IMR-90 (cell line): ENCODE data around the gene RUNX1.

ENCODE experiments used
- BHLHE40 ChIP-seq: fragments of 150-350 bp; IDR thresholded peaks from 2 replicates; pipeline ENCODE4 v1.6.1; 2016; ENCODE audit warnings: mild to moderate bottlenecking, low read depth, low read length
- CHD1 ChIP-seq: IDR thresholded peaks from 2 replicates; pipeline ENCODE4 v1.6.1; 2012; ENCODE audit warnings: low read depth, low read length, improper control_type of control experiment
- CTCF ChIP-seq: conservative IDR thresholded peaks from 2 replicates; pipeline ENCODE4 v1.5.1; 2012; ENCODE audit warnings: mild to moderate bottlenecking, low read depth, low read length, improper control_type of control experiment
- ELK1 ChIP-seq: fragments of 150-350 bp; IDR thresholded peaks from 2 replicates; pipeline ENCODE4 v1.6.1; 2016; ENCODE audit warnings: low read depth, mild to moderate bottlenecking, low read length, moderate library complexity, borderline replicate concordance
- FOS ChIP-seq: fragments of 150-350 bp; IDR thresholded peaks from 2 replicates; pipeline ENCODE4 v1.6.1; 2016; ENCODE audit warnings: low read depth, low read length
- MAFK ChIP-seq: IDR thresholded peaks from 2 replicates; pipeline ENCODE4 v1.6.1; 2012; ENCODE audit warnings: low read depth, low read length, improper control_type of control experiment
- MXI1 ChIP-seq: IDR thresholded peaks from 2 replicates; pipeline ENCODE4 v1.6.1; 2012; ENCODE audit warnings: low read depth, mild to moderate bottlenecking, low read length, moderate library complexity, borderline replicate concordance
- POLR2A ChIP-seq: IDR thresholded peaks from 2 replicates; pipeline ENCODE4 v1.6.1; 2012; ENCODE audit warnings: mild to moderate bottlenecking, low read depth, low read length
- RAD21 ChIP-seq: IDR thresholded peaks from 2 replicates; pipeline ENCODE4 v1.6.1; 2012; ENCODE audit warnings: low read length, improper control_type of control experiment
- RCOR1 ChIP-seq: IDR thresholded peaks from 2 replicates; pipeline ENCODE4 v1.6.1; 2012; ENCODE audit warnings: mild to moderate bottlenecking, low read length, improper control_type of control experiment; ENCODE audit not compliant: insufficient replicate concordance
- RFX5 ChIP-seq: IDR thresholded peaks from 2 replicates; pipeline ENCODE4 v1.8.0; 2012; ENCODE audit warnings: low read depth, mild to moderate bottlenecking, low read length, moderate library complexity
- SMC3 ChIP-seq: fragments of 150-350 bp; IDR thresholded peaks from 2 replicates; pipeline ENCODE4 v1.6.1; 2016; ENCODE audit warnings: low read depth, mild to moderate bottlenecking, antibody characterized with exemption, low read length, moderate library complexity
- TF ChIP-seq, protein P1 (sequence below): fragments of 150-350 bp; IDR thresholded peaks from 2 replicates; pipeline ENCODE4 v1.6.1; 2017; ENCODE audit warnings: mild to moderate bottlenecking, antibody characterized with exemption, low read length, low read depth

DNA sequence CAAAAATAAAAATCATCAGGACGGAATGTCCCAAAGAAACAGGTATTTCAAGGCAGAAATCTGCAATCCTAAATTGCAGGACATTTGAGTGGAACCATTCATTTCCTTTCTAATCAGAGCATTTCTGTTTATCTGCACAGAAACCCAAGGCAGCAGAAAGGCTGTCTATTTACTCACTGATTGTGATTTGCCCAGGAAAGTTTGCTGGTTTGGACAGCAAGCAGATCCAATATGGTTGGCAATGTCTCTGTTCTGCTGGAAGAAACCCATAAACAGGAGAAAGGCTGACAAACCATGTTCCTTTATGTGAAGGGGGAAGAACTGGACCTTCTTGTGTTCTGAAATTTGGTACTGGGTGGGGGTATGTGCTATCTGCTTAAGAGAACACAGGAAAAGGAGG is 260.2 kb downstream of the RUNX1 start:
- TF ChIP-seq CHD1 = no peak
- no peak for TF ChIP-seq ELK1
- TF ChIP-seq CTCF = no peak
- TF ChIP-seq POLR2A = no peak
- TF ChIP-seq, protein P1, sequence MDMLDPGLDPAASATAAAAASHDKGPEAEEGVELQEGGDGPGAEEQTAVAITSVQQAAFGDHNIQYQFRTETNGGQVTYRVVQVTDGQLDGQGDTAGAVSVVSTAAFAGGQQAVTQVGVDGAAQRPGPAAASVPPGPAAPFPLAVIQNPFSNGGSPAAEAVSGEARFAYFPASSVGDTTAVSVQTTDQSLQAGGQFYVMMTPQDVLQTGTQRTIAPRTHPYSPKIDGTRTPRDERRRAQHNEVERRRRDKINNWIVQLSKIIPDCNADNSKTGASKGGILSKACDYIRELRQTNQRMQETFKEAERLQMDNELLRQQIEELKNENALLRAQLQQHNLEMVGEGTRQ = no peak
- TF ChIP-seq SMC3 = no peak
- no peak for TF ChIP-seq RCOR1
- no peak for TF ChIP-seq FOS
- no peak for TF ChIP-seq MAFK
- no peak for TF ChIP-seq RFX5
- no peak for TF ChIP-seq MXI1
- no peak for TF ChIP-seq RAD21
- TF ChIP-seq BHLHE40 = no peak
